ENCODE results near the gene BORCS6. TPM values are rescaled to one million over a fixed set of nuclear protein-coding genes. Genes with fewer than 3 reads are reported as not detected.

BORCS6 gene
- total and polyA plus RNA-seq, 9 of the 15 experiments (the other 6 are each of a cell fraction or from before 2014, with no cell fraction given), result 0.01 to 7.4 (median 2.3) TPM

- H3K36me3 ChIP-seq (ENCODE audit: control insufficient read depth, insufficient read depth, low read length), result peaks cover 16% of the 10 kb centered on the region; the same call in 2 of the 3 replicates
- POLR2A ChIA-PET, result interaction anchor here (0.6 to 7.5 kb wide), 13 partner anchors 13 to 102 kb away, joined by 3 to 89 read pairs (median 4); partner anchors contain the start of genes AURKB and CTC1
- H4K20me1 ChIP-seq (replicated peaks; ENCODE audit: control insufficient read depth, insufficient read depth, low read length), result peaks cover 5% of the 10 kb centered on the region
- ATAC-seq, result peak; percentile 66
- in situ Hi-C loops (cut with MboI), result loop anchor here (5.0 kb wide), 1 partner anchor 101 kb away; the partner anchor contains the start of gene HES7
- peak overlapping the region; percentile 91 for H3K27ac ChIP-seq (ENCODE audit: extremely low read depth, low read depth, low read length)
- TSS peak; percentile 94 for BruUV-seq (replicated peaks)
- peak; percentile 51 to 85 (median 55) for DNase-seq (ENCODE audit: extremely low read depth in 1 of 4, low spot score in 3 of 4)
- no peaks in the 10 kb centered on the region for H3K27me3 ChIP-seq (ENCODE audit: control insufficient read depth in 2 of 2, insufficient read depth in 2 of 2, low read length in 2 of 2)
- H3K4me1 ChIP-seq (replicated peaks in 1 of 2; ENCODE audit: control insufficient read depth in 2 of 2, insufficient read depth in 2 of 2, low read length in 2 of 2), result peaks cover 25 to 27% of the 10 kb centered on the region in 2 experiments; a peak in 4 of 5 replicates
- CTCF ChIA-PET (ENCODE audit: low intra/inter-chr PET ratio), result no interaction called here
- WGBS (ENCODE audit: insufficient coverage, low coverage, missing lambda C conversion rate), result 3% methylated on average over 21 of the region's 27 CpGs
- H3K4me3 ChIP-seq, result peak overlapping the region; percentile 60
- peak overlapping the region; percentile 99 for H3K4me2 ChIP-seq (ENCODE audit: insufficient read depth, low read length)
- H3K9ac ChIP-seq (ENCODE audit: insufficient read depth in 1 of 2, low read depth in 2 of 2, low read length in 2 of 2), result peak overlapping the region; percentile 91 to 92
- intact Hi-C loops (cut with micrococcal nuclease), result loop anchor here (2.0 to 10.0 kb wide), 2 partner anchors 77 to 161 kb away; partner anchors contain the start of gene RPL26
- no peaks in the 10 kb centered on the region for H3K79me2 ChIP-seq (ENCODE audit: control insufficient read depth, insufficient read depth, low read length)
- peak; percentile 40 for FAIRE-seq
- no peaks in the 10 kb centered on the region for H3K9me1 ChIP-seq (ENCODE audit: control insufficient read depth, insufficient read depth, low read length)
- H3K9me3 ChIP-seq (replicated peaks; ENCODE audit: control insufficient read depth, insufficient read depth, low read depth, low read length), result no peaks in the 10 kb centered on the region
- H2AFZ ChIP-seq (ENCODE audit: low read depth, low read length), result peak overlapping the region; percentile 95
- TF ChIP-seq SAFB (IDR thresholded peaks at IDR 0.05; ENCODE audit: borderline replicate concordance, low read depth, low read length), result no peak
- TF ChIP-seq KAT2B (IDR thresholded peaks at IDR 0.05; ENCODE audit: low read depth, low read length), result no peak
- TF ChIP-seq POLR2AphosphoS2 (IDR thresholded peaks at IDR 0.05; ENCODE audit: low read length), result no peak
- TF ChIP-seq REST (IDR thresholded peaks at IDR 0.05; ENCODE audit: borderline replicate concordance), result peak; percentile 30; the same call in 1 of the 2 replicates
- no peak for TF ChIP-seq REST (CRISPR knock-in tag; IDR thresholded peaks at IDR 0.05; ENCODE audit: low read depth)
- no peak for TF ChIP-seq FOXM1 (IDR thresholded peaks at IDR 0.05; ENCODE audit: low read depth)
- TF ChIP-seq FOXM1 (CRISPR knock-in tag; IDR thresholded peaks at IDR 0.05; ENCODE audit: low read depth), result no peak
- TF ChIP-seq FOXK1 (CRISPR knock-in tag; IDR thresholded peaks at IDR 0.05; ENCODE audit: borderline replicate concordance), result 0 out of 2 replicates have a peak, but pooled peaks have one; percentile 22
- TF ChIP-seq MYC (IDR thresholded peaks at IDR 0.05; ENCODE audit: low read depth, low read length), result peak; percentile 46; the same call in 1 of the 2 replicates
- no peak for TF ChIP-seq MYC (CRISPR knock-in tag; IDR thresholded peaks at IDR 0.05; ENCODE audit: borderline replicate concordance, low read depth)
- TF ChIP-seq LARP7 (IDR thresholded peaks at IDR 0.05), result no peak
- TF ChIP-seq ZBTB1 (CRISPR knock-in tag; IDR thresholded peaks at IDR 0.05; ENCODE audit: borderline replicate concordance, low read depth), result no peak
- no peak for TF ChIP-seq CCAR2 (IDR thresholded peaks at IDR 0.05; ENCODE audit: low read depth, low read length)
- no peak for TF ChIP-seq U2AF2 (optimal IDR thresholded peaks at IDR 0.05; ENCODE audit: low read depth, low read length)
- TF ChIP-seq NCOA4 (IDR thresholded peaks at IDR 0.05; ENCODE audit: partially characterized antibody), result no peak
Observed at GRCh38 chr17:8223356-8224126, 33.6 kb upstream of the BORCS6 start.
